GM19043 (cell line): Measurements from ENCODE around the gene CLCN2.

Source experiments
- ATAC-seq: cut with Tn5 transposase; IDR thresholded peaks from one replicate; pipeline ENCODE4 v1.9.1; 2021; ENCODE audit warnings: low read depth; ENCODE audit not compliant: unreplicated experiment

The CLCN2 gene

DNA sequence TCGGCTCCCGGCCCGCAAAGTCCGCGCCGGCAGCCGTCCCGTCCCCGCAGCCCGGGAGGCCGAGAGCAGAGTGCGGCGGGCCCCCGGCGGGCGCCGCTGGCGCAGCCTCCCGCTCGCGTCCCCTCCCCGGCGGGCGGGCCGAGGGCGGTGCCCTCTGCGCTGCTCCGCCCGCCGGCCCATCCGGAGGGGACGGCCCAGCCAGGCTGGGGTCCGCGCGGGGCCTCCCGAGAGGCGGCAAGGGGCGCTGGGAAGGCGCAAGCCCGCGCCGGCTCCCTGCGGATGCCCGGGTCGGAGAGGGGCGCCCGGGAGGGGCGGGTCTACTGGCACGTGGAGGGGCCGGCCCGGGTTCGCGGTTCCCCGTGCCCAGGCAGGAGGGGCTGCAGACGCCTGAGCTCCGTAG, at the start of gene CLCN2, which contains the start of gene POLR2H:
Gene CLCN2 (minus strand): TSS at position 74 of the 400 bp plus-strand sequence. CDS start 126 bp downstream, outside the sequence.
Gene POLR2H (plus strand): TSS at position 179 of the 400 bp plus-strand sequence. CDS start 1,783 bp downstream, outside the sequence.
- peak; percentile 32 for ATAC-seq

DNA sequence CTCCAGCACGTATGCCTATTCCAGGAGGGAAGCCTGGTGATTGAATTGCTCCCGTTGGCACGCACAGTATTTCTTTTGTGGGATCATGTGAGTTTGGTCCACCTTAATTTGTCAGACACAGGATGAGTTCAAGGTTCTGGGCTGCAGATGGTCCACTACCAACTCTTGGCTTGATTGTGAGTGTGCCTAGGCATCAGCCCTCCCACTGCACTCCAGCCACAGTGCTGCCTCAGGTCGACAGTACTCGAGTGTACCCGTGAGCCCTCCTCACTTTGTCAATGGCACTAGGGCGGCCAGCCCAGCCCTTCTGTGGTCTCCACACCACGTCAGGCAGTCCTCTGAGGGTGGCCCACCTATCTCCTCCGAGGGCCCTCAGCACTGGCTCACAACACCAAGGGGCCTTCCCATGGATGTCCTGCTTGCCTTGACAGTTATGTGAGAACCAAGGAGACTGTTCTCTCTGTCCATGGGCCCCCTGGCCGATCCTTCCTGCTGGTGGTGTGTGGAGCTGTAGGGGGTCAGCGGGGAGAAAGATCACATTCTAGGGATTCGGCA, 48.6 kb upstream of the CLCN2 start:
- ATAC-seq, result no peak

DNA sequence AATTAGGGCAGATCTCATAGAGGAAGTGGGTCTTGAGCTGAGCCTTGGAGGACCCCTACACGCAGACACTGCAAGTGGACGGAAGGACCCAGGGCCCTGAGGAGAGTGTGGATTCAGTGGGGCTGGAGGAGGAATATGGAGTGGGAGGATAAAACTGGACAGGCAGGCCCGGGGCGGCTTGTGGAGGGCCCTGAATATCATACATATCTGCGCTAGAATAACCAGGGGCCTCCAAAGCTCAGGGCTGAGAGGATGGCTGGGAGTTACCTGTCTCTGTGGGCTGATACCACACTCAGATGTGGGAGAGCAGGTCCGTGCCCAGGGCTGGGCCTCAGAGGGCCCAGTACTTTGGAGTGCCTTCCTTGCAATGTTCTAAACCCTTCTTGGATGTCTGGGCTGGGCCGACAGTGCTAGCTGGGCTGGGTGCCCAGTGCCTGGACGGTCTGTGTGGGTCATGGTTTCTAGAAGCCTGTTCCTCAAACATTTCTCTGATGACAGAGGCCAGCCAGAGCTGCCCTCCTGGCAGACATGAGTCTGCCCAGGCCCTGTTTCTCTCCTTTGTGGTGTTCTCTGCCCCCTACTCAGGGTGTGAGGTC, 48.0 kb upstream of the CLCN2 start:
- no peak for ATAC-seq

DNA sequence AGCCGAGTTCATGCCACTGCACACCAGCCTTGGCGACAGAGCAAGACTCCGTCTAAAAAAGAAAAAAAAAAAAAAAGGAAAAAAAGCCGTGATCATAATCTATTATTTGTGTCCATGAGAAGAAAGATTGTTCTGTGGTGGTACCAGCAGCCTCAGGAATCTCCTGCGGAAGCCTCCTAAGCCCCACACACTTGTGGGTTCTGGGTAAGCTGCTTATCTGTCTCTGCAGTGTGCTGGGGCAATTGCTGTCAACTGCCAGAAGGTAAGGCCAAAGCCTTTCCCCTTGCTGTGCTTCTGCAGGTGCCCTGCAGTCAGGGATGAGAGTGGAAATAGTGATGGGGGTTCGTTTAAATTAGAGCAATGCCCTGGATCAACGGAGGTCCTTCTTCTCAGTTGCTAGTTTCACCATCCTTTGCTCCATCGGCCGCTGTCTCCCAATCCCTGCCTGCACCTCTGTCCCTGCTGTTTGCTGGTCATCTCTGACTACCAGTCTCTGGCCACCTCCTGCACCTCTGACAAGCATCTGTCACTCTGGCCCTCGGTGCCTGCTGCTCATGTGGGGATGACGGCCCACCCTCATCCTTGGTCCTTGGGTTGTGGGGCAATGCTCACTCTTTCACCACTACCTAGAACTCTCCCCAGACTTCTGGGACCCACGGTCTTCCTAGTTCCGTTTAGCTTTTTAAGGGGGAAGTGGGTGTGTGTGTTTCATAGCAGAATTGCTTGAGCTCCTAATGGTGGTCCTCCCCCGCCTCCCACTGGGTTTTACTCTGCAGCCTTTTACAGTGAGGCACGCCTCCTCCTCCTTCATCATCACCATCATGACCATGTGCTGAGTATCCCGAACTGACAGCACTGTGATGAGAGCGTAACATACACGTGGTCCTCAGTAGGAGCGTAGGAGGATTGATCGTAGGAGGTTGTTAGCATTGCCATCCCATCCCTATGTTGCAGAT, 43.9 kb upstream of the CLCN2 start:
- ATAC-seq, result no peak

DNA sequence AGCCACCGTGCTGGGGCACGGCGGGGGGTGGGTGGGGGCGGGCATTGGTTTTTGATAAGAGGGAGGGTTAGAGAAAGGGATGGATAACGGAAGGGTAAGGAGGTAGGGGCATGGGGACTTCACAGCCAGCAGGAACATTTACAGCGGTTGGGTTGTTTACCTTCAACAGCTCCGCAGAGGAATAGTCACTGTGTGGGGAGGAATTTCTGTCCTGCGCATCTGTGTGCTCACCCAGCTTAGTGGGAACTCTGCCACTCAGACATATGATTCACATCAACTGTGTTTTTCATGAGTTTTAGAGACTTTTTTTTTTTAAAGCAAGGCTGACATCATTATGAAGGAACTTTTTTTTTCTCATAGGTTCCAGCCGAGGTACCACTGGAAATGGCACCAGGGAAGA, 38.0 kb upstream of the CLCN2 start:
- no peak for ATAC-seq

DNA sequence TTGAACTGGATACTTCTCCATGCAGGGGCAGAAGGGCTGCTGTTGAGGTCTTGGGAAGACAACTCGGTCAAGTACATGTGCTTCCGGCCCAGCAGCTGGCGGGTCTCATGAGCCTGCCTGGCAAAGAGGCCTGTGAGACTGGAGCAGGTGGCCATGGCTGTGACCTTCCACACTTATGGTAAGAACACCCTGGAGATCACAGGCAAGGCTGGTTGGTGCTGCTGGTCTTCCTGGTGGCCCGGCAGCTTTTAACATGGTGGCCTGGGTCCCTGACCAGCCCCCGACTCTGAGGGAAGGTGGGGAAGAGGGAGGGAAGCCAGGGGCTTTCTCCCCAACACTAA, 33.9 kb upstream of the CLCN2 start:
- ATAC-seq, result no peak

DNA sequence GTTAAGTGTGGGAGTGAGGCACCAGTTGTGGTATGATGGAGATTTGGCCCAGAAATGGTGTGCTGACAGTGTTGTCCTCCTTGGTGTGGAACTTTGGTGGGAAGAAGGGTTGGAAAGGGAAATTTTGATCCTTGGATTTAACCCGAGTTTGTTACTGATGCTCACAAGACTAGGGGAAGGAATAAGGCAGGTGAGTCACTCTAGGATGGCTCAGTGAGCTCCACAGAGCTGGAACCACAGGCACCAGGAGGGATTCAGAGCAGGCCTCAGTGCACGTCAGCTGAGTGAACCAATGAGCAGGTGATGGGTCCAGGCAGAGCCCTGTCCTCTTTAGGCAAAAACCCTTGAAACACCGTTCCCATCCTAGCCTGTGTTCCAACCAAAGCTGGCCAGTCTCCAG, 29.9 kb upstream of the CLCN2 start:
- ATAC-seq, result no peak

DNA sequence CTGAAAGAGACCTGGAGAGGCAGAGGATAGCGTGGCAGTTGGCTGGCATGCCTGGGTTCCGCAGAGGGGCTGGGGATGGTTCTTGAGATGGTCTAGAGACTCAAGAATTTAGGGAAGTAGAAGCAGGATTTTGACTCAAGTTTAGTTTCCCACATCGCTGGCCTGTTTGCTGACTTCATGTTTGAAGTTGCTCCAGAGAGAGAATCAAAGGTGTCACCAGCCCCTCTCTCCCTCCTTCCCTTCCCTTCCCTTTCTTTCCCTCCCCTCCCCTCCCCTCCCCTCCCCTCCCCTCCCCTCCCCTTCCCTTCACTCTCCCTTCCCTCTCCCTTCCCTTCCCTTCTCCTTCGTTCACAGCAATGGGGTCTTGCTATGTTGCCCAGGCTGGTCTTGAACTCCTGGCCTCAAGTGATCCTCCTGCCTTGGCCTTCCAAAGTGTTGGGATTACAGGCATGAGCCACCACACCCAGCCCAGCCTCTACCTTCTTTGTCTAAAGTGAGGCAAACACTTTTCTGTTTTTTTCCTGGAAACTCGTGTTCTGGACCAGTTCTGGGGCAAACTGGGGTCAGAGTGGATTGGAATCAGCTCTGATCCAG, 28.6 kb upstream of the CLCN2 start:
- no peak for ATAC-seq

DNA sequence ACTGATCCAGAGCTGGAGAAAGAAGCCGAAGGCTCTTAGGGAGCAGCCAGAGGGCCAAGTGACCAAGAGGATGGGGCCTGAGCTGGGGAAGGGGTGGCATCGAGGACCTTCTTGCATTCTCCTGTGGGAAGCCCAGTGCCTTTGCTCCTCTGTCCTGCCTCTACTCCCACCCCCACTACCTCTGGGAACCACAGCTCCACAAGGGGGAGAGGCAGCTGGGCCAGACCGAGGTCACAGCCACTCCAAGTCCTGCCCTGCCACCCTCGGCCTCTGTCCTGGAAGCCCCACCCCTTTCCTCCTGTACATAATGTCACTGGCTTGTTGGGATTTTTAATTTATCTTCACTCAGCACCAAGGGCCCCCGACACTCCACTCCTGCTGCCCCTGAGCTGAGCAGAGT, 28.0 kb upstream of the CLCN2 start:
- no peak for ATAC-seq

DNA sequence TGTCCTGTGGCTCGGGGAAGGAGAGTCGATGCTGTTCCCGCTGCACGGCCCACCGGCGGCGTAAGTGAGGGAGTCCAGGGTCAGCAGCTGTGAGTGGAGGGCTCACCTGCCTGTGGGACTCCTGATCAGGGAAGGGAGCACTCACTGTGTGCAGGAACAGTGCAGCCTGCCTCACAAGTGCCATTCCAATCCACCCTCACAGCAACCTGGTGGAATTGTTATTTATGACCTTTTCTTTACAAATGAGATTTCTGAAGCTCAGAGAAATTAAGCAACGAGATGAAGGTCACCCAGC, 27.5 kb upstream of the CLCN2 start:
- no peak for ATAC-seq

DNA sequence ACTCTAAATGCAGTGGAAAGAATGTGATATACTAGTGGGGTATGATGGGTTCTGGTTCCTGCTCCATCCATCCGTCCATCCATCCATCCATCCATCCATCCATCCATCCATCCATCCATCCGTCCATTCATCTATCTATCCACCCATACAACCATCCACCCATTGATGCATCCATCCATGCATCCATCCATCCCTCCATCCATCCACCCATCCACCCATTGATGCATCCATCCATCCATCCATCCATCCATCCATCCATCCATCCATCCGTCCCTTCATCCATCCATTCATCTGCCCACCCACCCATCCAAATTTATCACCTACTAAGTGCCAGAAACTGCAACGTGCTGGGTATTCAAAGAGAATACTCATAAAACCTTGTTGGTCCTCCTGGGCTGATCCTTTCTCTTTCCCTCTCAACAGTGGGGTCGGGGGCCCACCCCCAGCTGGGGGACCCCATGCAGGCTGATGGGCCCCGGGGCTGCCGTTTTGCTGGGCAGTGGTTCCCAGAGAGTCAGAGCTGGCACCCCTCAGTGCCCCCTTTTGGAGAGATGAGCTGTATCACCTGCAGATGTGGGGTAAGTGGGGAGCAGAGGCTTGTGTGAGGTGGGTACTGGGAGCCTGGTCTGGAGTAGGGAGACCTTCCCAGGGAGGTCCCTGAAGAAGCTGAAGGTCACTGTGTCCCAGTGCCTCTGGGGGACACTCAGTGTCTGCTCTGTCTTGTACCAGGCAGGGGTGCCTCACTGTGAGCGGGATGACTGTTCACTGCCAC, 26.9 kb upstream of the CLCN2 start:
- ATAC-seq, result no peak

DNA sequence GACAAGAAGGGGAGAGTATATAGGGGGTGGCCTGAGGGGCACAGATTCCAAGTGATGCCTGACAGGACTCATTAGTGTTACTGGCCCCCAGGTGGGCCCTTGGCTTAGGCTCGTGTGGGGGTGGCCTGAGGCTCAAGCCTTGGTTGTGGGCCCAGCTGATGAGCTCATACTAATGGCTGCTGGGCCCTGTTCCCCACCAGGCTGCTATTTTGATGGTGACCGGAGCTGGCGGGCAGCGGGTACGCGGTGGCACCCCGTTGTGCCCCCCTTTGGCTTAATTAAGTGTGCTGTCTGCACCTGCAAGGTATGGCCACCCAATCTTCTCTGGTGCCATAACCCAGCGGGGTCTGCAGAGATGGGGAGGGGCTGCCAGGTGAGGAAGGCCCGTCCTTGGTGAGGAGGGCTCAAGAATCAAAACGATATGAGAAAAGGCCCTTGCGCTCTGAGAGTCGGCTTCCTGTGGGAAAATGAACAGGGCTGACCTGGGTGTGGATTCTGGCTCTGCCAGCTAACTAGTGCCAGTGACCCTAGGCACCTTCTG, 25.8 kb upstream of the CLCN2 start:
- ATAC-seq, result no peak

DNA sequence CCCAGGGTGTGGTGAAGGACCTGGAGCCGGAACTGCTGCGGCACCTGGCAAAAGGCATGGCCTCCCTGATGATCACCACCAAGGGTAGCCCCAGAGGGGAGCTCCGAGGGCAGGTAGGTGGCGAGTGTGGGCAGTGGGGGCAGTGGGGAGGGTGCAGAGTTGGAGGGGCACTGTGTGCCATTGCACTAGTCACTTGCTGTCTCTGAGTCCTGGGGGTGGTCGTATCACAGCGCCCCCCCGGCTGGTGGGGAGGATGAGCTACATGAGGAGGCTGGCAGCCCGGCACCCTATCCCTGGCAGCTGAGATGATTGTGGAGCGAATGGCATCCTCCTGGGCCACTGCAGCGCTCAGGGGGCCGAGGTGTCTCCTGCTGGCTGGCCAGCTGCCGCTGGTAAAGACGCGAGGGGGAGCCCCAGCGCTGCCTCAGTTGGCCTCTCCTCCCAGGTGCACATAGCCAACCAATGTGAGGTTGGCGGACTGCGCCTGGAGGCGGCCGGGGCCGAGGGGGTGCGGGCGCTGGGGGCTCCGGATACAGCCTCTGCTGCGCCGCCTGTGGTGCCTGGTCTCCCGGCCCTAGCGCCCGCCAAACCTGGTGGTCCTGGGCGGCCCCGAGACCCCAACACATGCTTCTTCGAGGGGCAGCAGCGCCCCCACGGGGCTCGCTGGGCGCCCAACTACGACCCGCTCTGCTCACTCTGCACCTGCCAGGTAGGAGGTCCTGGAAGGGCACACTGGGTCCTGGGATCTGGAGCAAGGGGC, 24.8 kb upstream of the CLCN2 start:
- no peak for ATAC-seq

DNA sequence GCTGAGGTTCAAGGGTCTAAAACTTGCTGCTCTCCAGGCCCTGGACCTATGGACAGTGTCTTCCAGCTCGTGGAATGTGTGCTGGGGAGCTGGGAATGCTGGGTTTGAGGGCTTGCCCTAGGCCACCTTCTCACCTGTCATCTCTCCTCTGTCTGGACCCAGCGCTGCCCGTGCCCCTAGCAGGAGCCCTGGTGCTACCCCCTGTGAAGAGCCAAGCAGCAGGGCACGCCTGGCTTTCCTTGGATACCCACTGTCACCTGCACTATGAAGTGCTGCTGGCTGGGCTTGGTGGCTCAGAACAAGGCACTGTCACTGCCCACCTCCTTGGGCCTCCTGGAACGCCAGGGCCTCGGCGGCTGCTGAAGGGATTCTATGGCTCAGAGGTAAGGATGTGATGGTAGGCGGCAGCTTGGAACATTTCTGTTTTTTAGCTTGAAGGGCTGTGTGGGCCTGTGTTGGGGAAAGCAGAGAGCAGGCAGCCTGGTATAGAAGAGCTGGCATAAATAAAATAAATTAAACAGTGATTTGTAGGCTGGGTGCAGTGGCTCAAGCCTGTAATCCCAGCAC, 23.5 kb upstream of the CLCN2 start:
- no peak for ATAC-seq

DNA sequence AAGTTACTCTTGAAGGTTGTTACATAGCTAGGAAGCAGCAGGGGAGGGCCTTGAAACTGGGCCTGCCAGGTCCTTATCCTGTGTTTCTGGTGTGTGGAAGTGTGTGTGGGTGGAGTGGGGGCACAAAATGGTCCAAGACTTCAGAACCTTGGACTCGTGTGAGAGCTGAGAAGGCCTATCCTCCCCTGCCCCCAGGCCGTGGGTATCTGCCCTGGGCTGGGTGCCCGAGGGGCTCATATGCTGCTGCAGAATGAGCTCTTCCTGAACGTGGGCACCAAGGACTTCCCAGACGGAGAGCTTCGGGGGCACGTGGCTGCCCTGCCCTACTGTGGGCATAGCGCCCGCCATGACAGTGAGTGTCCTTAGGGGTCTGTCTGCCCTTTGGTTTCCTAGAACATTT, 22.9 kb upstream of the CLCN2 start:
- no peak for ATAC-seq

DNA sequence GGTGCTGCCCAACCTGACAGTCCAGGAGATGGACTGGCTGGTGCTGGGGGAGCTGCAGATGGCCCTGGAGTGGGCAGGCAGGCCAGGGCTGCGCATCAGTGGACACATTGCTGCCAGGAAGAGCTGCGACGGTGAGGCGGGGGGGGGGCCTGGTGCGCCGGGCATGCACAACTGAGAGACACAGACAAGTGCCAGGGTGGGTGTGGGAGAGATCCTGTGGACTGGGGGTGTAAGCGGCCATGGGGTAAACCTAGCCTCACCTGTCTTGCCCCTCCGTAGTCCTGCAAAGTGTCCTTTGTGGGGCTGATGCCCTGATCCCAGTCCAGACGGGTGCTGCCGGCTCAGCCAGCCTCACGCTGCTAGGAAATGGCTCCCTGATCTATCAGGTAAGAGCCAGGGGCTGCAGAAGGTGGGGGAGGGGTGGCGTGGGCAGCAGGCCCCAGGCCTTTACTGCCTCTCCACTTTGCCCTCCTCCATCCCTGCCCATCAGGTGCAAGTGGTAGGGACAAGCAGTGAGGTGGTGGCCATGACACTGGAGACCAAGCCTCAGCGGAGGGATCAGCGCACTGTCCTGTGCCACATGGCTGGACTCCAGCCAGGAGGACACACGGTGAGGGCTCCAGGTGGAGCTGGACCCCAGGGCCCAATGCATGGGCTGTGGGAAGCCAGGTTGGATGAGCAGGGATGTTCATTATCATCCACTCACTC, 21.8 kb upstream of the CLCN2 start:
- no peak for ATAC-seq

DNA sequence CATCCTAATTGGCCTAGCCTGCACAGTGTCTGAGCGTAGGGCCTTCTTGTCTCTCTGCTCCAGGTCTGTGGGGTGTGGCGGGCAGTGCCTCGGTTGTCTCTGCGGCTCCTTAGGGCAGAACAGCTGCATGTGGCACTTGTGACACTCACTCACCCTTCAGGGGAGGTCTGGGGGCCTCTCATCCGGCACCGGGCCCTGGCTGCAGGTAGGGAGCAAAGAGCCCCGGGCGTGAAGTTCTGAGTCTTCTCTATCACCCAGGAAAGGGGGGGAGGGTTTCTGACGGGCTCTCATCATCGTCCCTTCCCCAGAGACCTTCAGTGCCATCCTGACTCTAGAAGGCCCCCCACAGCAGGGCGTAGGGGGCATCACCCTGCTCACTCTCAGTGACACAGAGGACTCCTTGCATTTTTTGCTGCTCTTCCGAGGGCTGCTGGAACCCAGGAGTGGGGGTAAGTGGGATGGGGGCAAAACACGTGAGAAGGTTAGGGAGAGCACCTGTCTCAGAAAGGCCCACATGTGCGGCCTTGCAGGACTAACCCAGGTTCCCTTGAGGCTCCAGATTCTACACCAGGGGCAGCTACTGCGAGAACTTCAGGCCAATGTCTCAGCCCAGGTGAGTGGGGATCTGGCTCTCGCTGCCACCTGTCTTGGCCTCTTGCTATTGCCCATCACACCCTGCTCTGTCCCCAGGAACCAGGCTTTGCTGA, 21.1 kb upstream of the CLCN2 start:
- ATAC-seq, result no peak
